GM12878 (cell line): ENCODE results near the gene ATF7. TPM values are rescaled to one million over a fixed set of nuclear protein-coding genes. Genes with fewer than 3 reads are reported as not detected.

Source experiments
- ATAC-seq: fragments of 200-7000 bp; cut with Tn5 transposase; 3 replicates; pipeline ENCODE4 v1.9.1; 2020; ENCODE audit warnings: mild to moderate bottlenecking, moderate library complexity
- BruUV-seq: library from RNA; stranded (reverse); fragments of 400-500 nt; replicated peaks from 2 replicates; lab custom pipeline; 2021; lab: Mats Ljungman, UMichigan
- CTCF ChIA-PET: fragments of 300-600 bp; sonication (Branson Sonifier 250); formaldehyde crosslinking; extraction: SDS; loops from one replicate; lab custom pipeline; 2021; ENCODE audit warnings: inconsistent platforms; lab: Yijun Ruan, JAX
- POLR2A ChIA-PET: fragments of 350-600 bp; formaldehyde crosslinking; extraction: SDS; loops from one replicate; lab custom pipeline; 2021; ENCODE audit warnings: inconsistent platforms; lab: Charles Lee
- RAD21 ChIA-PET: fragments of 300-600 bp; sonication (Branson Sonifier 250); formaldehyde crosslinking; loops from one replicate; lab custom pipeline; 2023; ENCODE audit warnings: antibody characterized with exemption; ENCODE audit not compliant: unreplicated experiment; lab: Charles Lee
- SMC1A ChIA-PET: fragments of 300-600 bp; sonication (Branson Sonifier 250); formaldehyde crosslinking; loops from one replicate; lab custom pipeline; 2023; ENCODE audit not compliant: unreplicated experiment, uncharacterized antibody; lab: Charles Lee
- DNase-seq: peaks from one replicate; pipeline ENCODE4 v3.0.0-alpha.2; 2011; ENCODE audit warnings: low read depth, low spot score
- FAIRE-seq: peaks from 3 replicates; lab custom pipeline; 2011; peaks lifted over from hg19 to GRCh38; lab: Jason Lieb, UNC
- H2AFZ ChIP-seq: 2 replicates; pipeline ENCODE4 v1.6.0; 2011; ENCODE audit warnings: low read depth, low read length, control low read depth; ENCODE audit not compliant: control insufficient read depth
- H3K27ac ChIP-seq: 2 replicates; pipeline ENCODE4 v1.5.1; 2011; ENCODE audit warnings: control low read depth; ENCODE audit not compliant: control insufficient read depth, insufficient read depth
- H3K27me3 ChIP-seq, 2 experiments: replicated peaks in 1 of 2; 2 replicates each; pipeline versions ENCODE4 v1.6.0 to v1.6.1; 2011; ENCODE audit warnings: low read length in 1 of 2; ENCODE audit not compliant: control insufficient read depth in 2 of 2, insufficient read depth in 2 of 2
- H3K36me3 ChIP-seq, 2 experiments: 2 replicates each; pipeline ENCODE4 v1.5.1; 2011; ENCODE audit warnings: low read length in 1 of 2; ENCODE audit not compliant: control insufficient read depth in 2 of 2, insufficient read depth in 2 of 2
- H3K4me1 ChIP-seq: 2 replicates; pipeline ENCODE4 v1.6.1; 2011; ENCODE audit warnings: mild to moderate bottlenecking, low read length, moderate library complexity, mixed read lengths; ENCODE audit not compliant: control insufficient read depth, insufficient read depth
- H3K4me2 ChIP-seq: 2 replicates; pipeline ENCODE4 v1.6.0; 2011; ENCODE audit warnings: control low read depth; ENCODE audit not compliant: control insufficient read depth, insufficient read depth
- H3K4me3 ChIP-seq: fragments of 200-600 bp; sonication (generic); 2 replicates; pipeline ENCODE4 v1.5.1; 2016
- H3K79me2 ChIP-seq: 2 replicates; pipeline ENCODE4 v1.6.0; 2011; ENCODE audit warnings: low read length; ENCODE audit not compliant: control insufficient read depth, insufficient read depth
- H3K9ac ChIP-seq: 2 replicates; pipeline ENCODE4 v1.8.0; 2011; ENCODE audit warnings: low read length, control low read depth, mixed read lengths; ENCODE audit not compliant: control insufficient read depth, insufficient read depth
- H3K9me3 ChIP-seq: replicated peaks from 3 replicates; pipeline ENCODE4 v1.5.1; 2011; ENCODE audit warnings: mild to moderate bottlenecking, low read length; ENCODE audit not compliant: control insufficient read depth, insufficient read depth
- H4K20me1 ChIP-seq: 2 replicates; pipeline ENCODE4 v1.6.0; 2011; ENCODE audit not compliant: control insufficient read depth, insufficient read depth
- BCL3 ChIP-seq: IDR thresholded peaks from 2 replicates; pipeline ENCODE4 v1.6.1; 2011; ENCODE audit warnings: borderline replicate concordance, low read depth, mild to moderate bottlenecking, moderate library complexity, low read length; ENCODE audit not compliant: insufficient read depth, poor library complexity, severe bottlenecking
- CEBPZ ChIP-seq: fragments of 150-350 bp; IDR thresholded peaks from 2 replicates; pipeline ENCODE4 v1.6.1; 2016; ENCODE audit warnings: low read depth, low read length
- FOS ChIP-seq: IDR thresholded peaks from 3 replicates; pipeline ENCODE4 v1.6.1; 2011; ENCODE audit warnings: borderline replicate concordance; ENCODE audit not compliant: insufficient read length; ENCODE audit errors: extremely low read depth
- GABPA ChIP-seq: IDR thresholded peaks from 2 replicates; pipeline ENCODE4 v1.6.1; 2014; ENCODE audit warnings: antibody characterized with exemption, low read depth, mild to moderate bottlenecking, inconsistent platforms
- JUND ChIP-seq: IDR thresholded peaks from 2 replicates; pipeline ENCODE4 v1.6.1; 2012; ENCODE audit warnings: low read depth, mild to moderate bottlenecking, low read length, improper control_type of control experiment, moderate library complexity
- MTA2 ChIP-seq: fragments of 450-650 bp; IDR thresholded peaks from 2 replicates; pipeline ENCODE4 v1.6.1; 2016; ENCODE audit warnings: low read depth, mild to moderate bottlenecking, moderate library complexity
- MYC ChIP-seq: IDR thresholded peaks from 2 replicates; pipeline ENCODE4 v1.6.1; 2011; ENCODE audit warnings: mild to moderate bottlenecking, low read length, moderate library complexity, inconsistent platforms; ENCODE audit not compliant: insufficient read depth, insufficient replicate concordance, insufficient read length, severe bottlenecking
- POLR2AphosphoS5 ChIP-seq: IDR thresholded peaks from 2 replicates; pipeline ENCODE4 v1.6.1; 2011; ENCODE audit warnings: mild to moderate bottlenecking, low read length, inconsistent platforms
- POU2F2 ChIP-seq: IDR thresholded peaks from 3 replicates; pipeline ENCODE4 v1.6.1; 2011; ENCODE audit warnings: low read depth, mild to moderate bottlenecking, low read length, borderline replicate concordance
- RAD21 ChIP-seq: IDR thresholded peaks from 2 replicates; pipeline ENCODE4 v1.6.1; 2011; ENCODE audit warnings: mild to moderate bottlenecking, low read depth, low read length, moderate library complexity; ENCODE audit not compliant: insufficient read depth
- TCF7 ChIP-seq: IDR thresholded peaks from 2 replicates; pipeline ENCODE4 v1.6.1; 2014; ENCODE audit warnings: antibody characterized with exemption, borderline replicate concordance
- WGBS: methylation state at CpG from one replicate; pipeline ENCODE4 v1.1.6; 2016; ENCODE audit warnings: low lambda C conversion rate; ENCODE audit not compliant: insufficient replicate concordance, insufficient coverage; ENCODE audit errors: missing lambda C conversion rate; 5-methylcytosine and 5-hydroxymethylcytosine counted together
- in situ Hi-C: fragments of 300-500 bp; cut with MboI; formaldehyde crosslinking; loops from 9 replicates; pipeline ENCODE4 v1.14.3; 2018; ENCODE audit warnings: mixed read lengths
- intact Hi-C: fragments of 100-400 bp; cut with micrococcal nuclease; formaldehyde crosslinking; loops from one replicate; pipeline ENCODE4 v1.14.2; 2022; ENCODE audit not compliant: unreplicated experiment
- polyA plus RNA-seq, 11 experiments: library from polyadenylated mRNA; depleted of rRNA in 4 of 11; unstranded in 6 of 11; stranded (reverse) in 5 of 11; fragments of >200 nt; fragmentation: Nextera tagmentation in 4 of 11; fragmentation: Illumina TruSeq in 1 of 11; extraction: Ambion mirVana in 4 of 11; extraction: Trizol in 1 of 11; gene quantifications; 1 replicate in 1 of 11; 2 replicates in 10 of 11; pipeline versions ENCODE4 v1.2.1 to v1.2.3, GENCODE V29; 2011 to 2016; ENCODE audit warnings: inconsistent platforms in 2 of 11, missing spikeins in 2 of 11, low read depth in 1 of 11
- total RNA-seq, 4 experiments: library from RNA; depleted of rRNA in 3 of 4; stranded (reverse); fragments of >200 nt in 3 of 4; fragmentation: Illumina TruSeq in 1 of 4; extraction: Trizol in 1 of 4; gene quantifications; 2 replicates each; pipeline versions ENCODE4 v1.2.1 to v1.2.3, GENCODE V29; 2013 to 2021
- TF ChIP-seq, protein P1 (sequence below): fragments of 450-650 bp; IDR thresholded peaks from 2 replicates; pipeline ENCODE4 v1.6.1; 2017; ENCODE audit warnings: low read depth, mild to moderate bottlenecking, moderate library complexity

ATF7 gene
- total and polyA plus RNA-seq, 10 of the 15 experiments (the other 5 are each of a cell fraction or from before 2014, with no cell fraction given), result 9.1 to 30.7 (median 21.8) TPM

- intact Hi-C loops, result loop anchor here (2.0 kb wide), 1 partner anchor 83 kb away; no protein-coding TSS in a partner anchor
- Histone ChIP-seq H3K9ac (peak overlapping the region; percentile 93), H3K27me3 (no peaks in the 10 kb centered on the region), H2AFZ (peak overlapping the region; percentile 73), H3K27ac (peak overlapping the region; percentile 96), H3K4me3 (peak overlapping the region; percentile 94), H3K9me3 (no peaks in the 10 kb centered on the region), H3K4me1 (no peaks in the 10 kb centered on the region), H4K20me1 (no peaks in the 10 kb centered on the region), H3K4me2 (peak overlapping the region; percentile 85), H3K79me2 (peaks cover 49% of the 10 kb centered on the region), H3K36me3 (no peaks in the 10 kb centered on the region)
- ChIA-PET CTCF (interaction anchor here (0.7 to 3.2 kb wide), 7 partner anchors 10 to 121 kb away, joined by 3 to 21 read pairs (median 5); partner anchors contain the start of gene ATP5MC2), POLR2A (interaction anchor here (0.6 to 5.3 kb wide), 7 partner anchors 10 to 246 kb away, joined by 3 to 51 read pairs (median 4); partner anchors contain the start of genes SP1 and TARBP2), SMC1A (interaction anchor here (0.9 to 4.7 kb wide), 8 partner anchors 13 to 132 kb away, joined by 3 to 52 read pairs (median 4); no protein-coding TSS in a partner anchor), RAD21 (interaction anchor here (0.7 to 4.5 kb wide), 6 partner anchors 8 to 124 kb away, joined by 3 to 39 read pairs (median 3); partner anchors contain the start of genes ATP5MC2 and TARBP2)
- 19% methylated on average over 5 of the region's 5 CpGs for WGBS
- in situ Hi-C loops, result no loop called here
- ATAC-seq, result no peak
- BruUV-seq, result TSS peak; percentile 73
- no peak for DNase-seq
- FAIRE-seq, result no peak
- TF ChIP-seq MTA2 (no peak), POU2F2 (no peak), TCF7 (no peak), GABPA (no peak), RAD21 (no peak), FOS (no peak), JUND (no peak), POLR2AphosphoS5 (no peak), BCL3 (no peak), CEBPZ (no peak), MYC (no peak)
- TF ChIP-seq, protein P1, sequence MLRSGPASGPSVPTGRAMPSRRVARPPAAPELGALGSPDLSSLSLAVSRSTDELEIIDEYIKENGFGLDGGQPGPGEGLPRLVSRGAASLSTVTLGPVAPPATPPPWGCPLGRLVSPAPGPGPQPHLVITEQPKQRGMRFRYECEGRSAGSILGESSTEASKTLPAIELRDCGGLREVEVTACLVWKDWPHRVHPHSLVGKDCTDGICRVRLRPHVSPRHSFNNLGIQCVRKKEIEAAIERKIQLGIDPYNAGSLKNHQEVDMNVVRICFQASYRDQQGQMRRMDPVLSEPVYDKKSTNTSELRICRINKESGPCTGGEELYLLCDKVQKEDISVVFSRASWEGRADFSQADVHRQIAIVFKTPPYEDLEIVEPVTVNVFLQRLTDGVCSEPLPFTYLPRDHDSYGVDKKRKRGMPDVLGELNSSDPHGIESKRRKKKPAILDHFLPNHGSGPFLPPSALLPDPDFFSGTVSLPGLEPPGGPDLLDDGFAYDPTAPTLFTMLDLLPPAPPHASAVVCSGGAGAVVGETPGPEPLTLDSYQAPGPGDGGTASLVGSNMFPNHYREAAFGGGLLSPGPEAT, result no peak
These were observed 723 bp downstream of the ATF7 start for GRCh38 chr12:53625373-53625945.
